ENCODE data around the gene DNAJC15. TPM values are rescaled to one million over a fixed set of nuclear protein-coding genes. Genes with fewer than 3 reads are reported as not detected.

DNAJC15 gene
- total and polyA plus RNA-seq, 2 of the 8 experiments (the other 6 are each of a cell fraction or from before 2014, with no cell fraction given) = 5.8 to 20.8 TPM

GRCh38 chr13:43139921-43140320 is 116.5 kb downstream of the DNAJC15 start:
- no peaks in the 10 kb centered on the region for H3K79me2 ChIP-seq (ENCODE audit: control insufficient read depth in 1 of 2, insufficient read depth in 2 of 2, low read length in 2 of 2)
- ChIA-PET CTCF (ENCODE audit: partially characterized antibody) (interaction anchor here (0.7 kb wide), 1 partner anchor 28 kb away, joined by 3 read pairs; no protein-coding TSS in a partner anchor), POLR2A (ENCODE audit: partially characterized antibody) (no interaction called here)
- no peak overlapping the region for H2BK120ac ChIP-seq (replicated peaks; ENCODE audit: low read depth, low read length)
- H4K8ac ChIP-seq (ENCODE audit: extremely low read depth, insufficient read depth, low read length) = no peak overlapping the region
- FAIRE-seq = no peak
- no peak overlapping the region for H3K23ac ChIP-seq (ENCODE audit: insufficient read length)
- peaks cover 0 to 12% (median 7%) of the 10 kb centered on the region in 4 experiments; a peak in 4 of 7 replicates for H3K4me1 ChIP-seq (replicated peaks in 1 of 4; ENCODE audit: control insufficient read depth in 3 of 4, insufficient read depth in 4 of 4, low read length in 3 of 4)
- no peak overlapping the region for H3K27ac ChIP-seq (ENCODE audit: low read depth, low read length)
- H3K4me3 ChIP-seq (ENCODE audit: extremely low read depth in 1 of 4, insufficient read depth in 2 of 4, low read depth in 3 of 4, low read length in 4 of 4) = no peak overlapping the region
- H4K20me1 ChIP-seq (replicated peaks in 1 of 2; ENCODE audit: control insufficient read depth in 1 of 2, insufficient read depth in 2 of 2, low read length in 2 of 2) = no peaks in the 10 kb centered on the region
- no peak overlapping the region for H3K9ac ChIP-seq (replicated peaks in 1 of 4; ENCODE audit: extremely low read depth in 1 of 4, low read depth in 3 of 4, low read length in 3 of 4)
- H3K18ac ChIP-seq (ENCODE audit: extremely low read depth, low read length) = no peak overlapping the region
- H2AK5ac ChIP-seq (ENCODE audit: low read depth, low read length) = no peak overlapping the region
- no peak overlapping the region for H2BK20ac ChIP-seq (ENCODE audit: low read length)
- no peak for DNase-seq (ENCODE audit: low read depth in 1 of 2, low spot score in 2 of 2)
- no peaks in the 10 kb centered on the region for H3K79me1 ChIP-seq (ENCODE audit: low read depth, low read length)
- no peaks in the 10 kb centered on the region for H3K36me3 ChIP-seq (ENCODE audit: control insufficient read depth in 2 of 4, insufficient read depth in 4 of 4, low read length in 3 of 4)
- H3K9me3 ChIP-seq (ENCODE audit: insufficient read depth in 2 of 2, low read depth in 1 of 2, low read length in 1 of 2) = no peaks in the 10 kb centered on the region
- no peak overlapping the region for H2BK12ac ChIP-seq (ENCODE audit: low read depth, low read length)
- H2AFZ ChIP-seq (ENCODE audit: low read length) = no peak overlapping the region
- no peak overlapping the region for H3K4ac ChIP-seq (replicated peaks; ENCODE audit: insufficient read length, low read depth, low read length)
- 96% methylated on average over 2 of the region's 2 CpGs; no CpG with 5 or more reads in 1 of the 2 experiments for WGBS, 2 experiments (ENCODE audit: extremely low coverage in 1 of 2, insufficient coverage in 1 of 2, insufficient read length in 1 of 2, insufficient replicate concordance in 2 of 2, low coverage in 1 of 2, low lambda C conversion rate in 2 of 2, missing lambda C conversion rate in 1 of 2)
- H3K27me3 ChIP-seq (replicated peaks in 1 of 4; ENCODE audit: control insufficient read depth in 3 of 4, extremely low read depth in 1 of 4, insufficient read depth in 3 of 4, low read length in 3 of 4) = no peaks in the 10 kb centered on the region
- no peak overlapping the region for H3K4me2 ChIP-seq (ENCODE audit: insufficient read depth in 1 of 2, low read depth in 2 of 2, low read length in 2 of 2)
- no peak overlapping the region for H4K91ac ChIP-seq (replicated peaks; ENCODE audit: insufficient read length, low read length)
- no peak overlapping the region for H2BK15ac ChIP-seq (ENCODE audit: low read length)
- H3K14ac ChIP-seq (ENCODE audit: insufficient read length) = no peak overlapping the region
- no peaks in the 10 kb centered on the region for H3K23me2 ChIP-seq (ENCODE audit: low read depth, low read length)
- H2BK5ac ChIP-seq (ENCODE audit: low read depth, low read length) = no peak overlapping the region
- no peak overlapping the region for H4K5ac ChIP-seq (ENCODE audit: insufficient read length, low read depth, low read length)
- H3K56ac ChIP-seq (replicated peaks; ENCODE audit: insufficient read length, low read depth, low read length) = no peak overlapping the region
- TF ChIP-seq CBX8 (IDR thresholded peaks at IDR 0.05; ENCODE audit: borderline replicate concordance, low read depth, low read length) (no peak), YY1 (IDR thresholded peaks at IDR 0.05; ENCODE audit: low read depth, low read length) (no peak), SP1 (IDR thresholded peaks at IDR 0.05; ENCODE audit: low read depth, low read length) (no peak), RBBP5 (IDR thresholded peaks at IDR 0.05; ENCODE audit: borderline replicate concordance, low read depth, low read length) (no peak), NANOG (IDR thresholded peaks at IDR 0.05; ENCODE audit: insufficient read depth, low read depth, low read length, poor library complexity, severe bottlenecking) (no peak), SP2 (IDR thresholded peaks at IDR 0.05; ENCODE audit: low read length) (no peak), ATF2 (IDR thresholded peaks at IDR 0.05; ENCODE audit: low read length) (no peak), BRCA1 (IDR thresholded peaks at IDR 0.05; ENCODE audit: low read depth, low read length) (no peak), HDAC6 (IDR thresholded peaks at IDR 0.05; ENCODE audit: low read depth, low read length) (no peak), ATF3 (IDR thresholded peaks at IDR 0.05; ENCODE audit: insufficient read depth, low read depth, low read length) (no peak), CHD2 (IDR thresholded peaks at IDR 0.05; ENCODE audit: low read length) (no peak), FOSL1 (IDR thresholded peaks at IDR 0.05; ENCODE audit: insufficient read depth, low read depth, low read length) (no peak), POU5F1 (IDR thresholded peaks at IDR 0.05; ENCODE audit: low read depth, low read length) (no peak)
